HG03175 (cell line): Measurements from ENCODE around the gene NPAP1.
"Not testable (repeated sequence)": the region's sequence is repeated elsewhere in the genome, so short reads cannot be mapped to it uniquely, and the experiment has no call there.

Source experiments
- ATAC-seq: cut with Tn5 transposase; IDR thresholded peaks from one replicate; pipeline ENCODE4 v1.9.1; 2021; ENCODE audit warnings: mild to moderate bottlenecking, moderate library complexity; ENCODE audit not compliant: unreplicated experiment

NPAP1 gene

GRCh38 chr15:24675332-24676144 lies at the start of gene NPAP1:
NPAP1 (plus strand) TSS chr15:24675775; CDS start chr15:24675868, 93 bp downstream.
- no peak for ATAC-seq

GRCh38 chr15:24627443-24627842 lies 48.1 kb upstream of the NPAP1 start:
- ATAC-seq = no peak

GRCh38 chr15:24633082-24633481 lies 42.5 kb upstream of the NPAP1 start:
- no peak for ATAC-seq

GRCh38 chr15:24639412-24639811 lies 36.2 kb upstream of the NPAP1 start:
- ATAC-seq = not testable (repeated sequence)

GRCh38 chr15:24645627-24646026 lies 29.9 kb upstream of the NPAP1 start:
- no peak for ATAC-seq

- no peak for ATAC-seq
Observed at GRCh38 chr15:24659622-24660021, 16.0 kb upstream of the NPAP1 start.

- no peak for ATAC-seq
Observed at GRCh38 chr15:24662991-24663390, 12.6 kb upstream of the NPAP1 start.

GRCh38 chr15:24676431-24676830 lies 856 bp downstream of the NPAP1 start:
- ATAC-seq = no peak

GRCh38 chr15:24678485-24678884 lies 2.9 kb downstream of the NPAP1 start:
- ATAC-seq = no peak

GRCh38 chr15:24682002-24682401 lies 6.4 kb downstream of the NPAP1 start:
- no peak for ATAC-seq

GRCh38 chr15:24682905-24683304 lies 7.3 kb downstream of the NPAP1 start:
- ATAC-seq = not testable (repeated sequence)

- ATAC-seq = no peak
Observed at GRCh38 chr15:24683736-24684135, 8.2 kb downstream of the NPAP1 start.

GRCh38 chr15:24684313-24684712 lies 8.7 kb downstream of the NPAP1 start:
- no peak for ATAC-seq

- no peak for ATAC-seq
Observed at GRCh38 chr15:24696201-24696600, 20.6 kb downstream of the NPAP1 start.

- ATAC-seq = no peak
Observed at GRCh38 chr15:24696842-24697241, 21.3 kb downstream of the NPAP1 start.

GRCh38 chr15:24718289-24719082 lies 42.9 kb downstream of the NPAP1 start:
- no peak for ATAC-seq

GRCh38 chr15:24729760-24730159 lies 54.2 kb downstream of the NPAP1 start:
- no peak for ATAC-seq
